Heart right ventricle (tissue), 16 donors: ENCODE measurements around the gene DYNC1H1. TPM values are rescaled to one million over a fixed set of nuclear protein-coding genes. Genes with fewer than 3 reads are reported as not detected.

ENCODE experiments used
- ATAC-seq, 8 donors: fragments of 200-7000 bp; cut with Tn5 transposase; one replicate each; pipeline ENCODE4 v1.9.1; 2020; ENCODE audit warnings: mild to moderate bottlenecking in 8 of 8, moderate library complexity in 8 of 8, moderate number of reproducible peaks in 1 of 8
- DNase-seq, 2 donors: peaks; one replicate each; pipeline ENCODE4 v3.0.0-alpha.2; 2020
- H3K27ac ChIP-seq, 10 donors: fragments of 200-600 bp; sonication (generic) in 2 of 10; one replicate each; pipeline versions ENCODE4 v1.5.0 to v1.8.0; 2020 to 2022; ENCODE audit warnings: mild to moderate bottlenecking in 3 of 10
- H3K27me3 ChIP-seq, 7 donors: fragments of 200-600 bp; one replicate each; pipeline ENCODE4 v1.8.0; 2021 to 2022; ENCODE audit warnings: mild to moderate bottlenecking in 2 of 7
- H3K36me3 ChIP-seq, 9 donors: fragments of 200-600 bp; sonication (generic) in 1 of 9; one replicate each; pipeline versions ENCODE4 v1.5.0 to v1.8.0; 2020 to 2022; ENCODE audit warnings: mild to moderate bottlenecking in 2 of 9
- H3K4me1 ChIP-seq, 9 donors: fragments of 200-600 bp; sonication (generic) in 1 of 9; one replicate each; pipeline versions ENCODE4 v1.5.0 to v1.8.0; 2020 to 2022; ENCODE audit warnings: mild to moderate bottlenecking in 4 of 9
- H3K4me3 ChIP-seq, 10 donors: fragments of 200-600 bp; sonication (generic) in 2 of 10; one replicate each; pipeline versions ENCODE4 v1.5.0 to v1.8.0; 2020 to 2022; ENCODE audit warnings: mild to moderate bottlenecking in 7 of 10, moderate library complexity in 2 of 10
- H3K9me3 ChIP-seq, 11 donors: fragments of 200-600 bp in 10 of 11; sonication (generic) in 2 of 11; one replicate each; pipeline versions ENCODE4 v1.5.0 to v1.8.0; 2013 to 2022; ENCODE audit warnings: mild to moderate bottlenecking in 2 of 11, control low read depth in 1 of 11, moderate library complexity in 1 of 11
- WGBS, 2 donors: extraction: QIAGEN DNeasy Blood & Tissue Kit; methylation state at CpG; one replicate each; pipeline ENCODE4 v1.1.7; 2013; ENCODE audit warnings: inconsistent platforms in 1 of 2; 5-methylcytosine and 5-hydroxymethylcytosine counted together
- intact Hi-C, 10 donors: fragments of 100-400 bp; cut with DNase I; formaldehyde crosslinking; loops; one replicate each; pipeline versions ENCODE4 v1.11.1 to v1.14.2; 2022
- polyA plus RNA-seq, 2 donors: library from polyadenylated mRNA; stranded (reverse); fragments of 200-250 nt; gene quantifications; one replicate each; pipeline ENCODE4 v1.2.3, GENCODE V29; 2013
- total RNA-seq, 10 donors: library from RNA; stranded (reverse); fragmentation: NEBNext Ultra II Directional in 3 of 10; extraction: Animal tissue kit (Norgen Biotek cat#: 25700) in 3 of 10; gene quantifications; one replicate each; pipeline versions ENCODE4 v1.2.1 to v1.2.4, GENCODE V29; 2021 to 2023
- TF ChIP-seq, protein P1 (sequence below), 9 donors: fragments of 200-600 bp; sonication (generic) in 2 of 9; IDR thresholded peaks; one replicate each; pipeline versions ENCODE4 v1.5.0 to v1.8.0; 2021 to 2022; ENCODE audit warnings: antibody characterized with exemption in 9 of 9, mild to moderate bottlenecking in 5 of 9, moderate library complexity in 1 of 9
- donor health status: Arrhythmogenic right ventricular cardiomyopathy.
- donor health status: ischemic (EF 13 %, LVEDD 7.1; RV severe dilation, severe dysfunction).
- donor health status: healthy with polysubstance abuse.
- donor health status: DM: no; HTN: yes; CAD: no.
- donor health status: DM: no; HTN: no; CAD: no.
- donor health status: ischemic (EF 25% LVEDD 6.9; RV normal size, moderate dysfunction).
- donor health status: ischemic (EF 25% LVEDD 5.7; RV mildly dilated, moderate dysfunction).
- donor health status: healthy.
- donor health status: DM: yes; HTN: yes; CAD: no.
- donor health status: Ischemic cardiomyopathy.
- donor health status: ischemic (EF 35%, LVEDD 5.7; RV mildly dilated, moderate dysfunction).
- donor health status: nonischemic (EF 11% LVEDD 7.7; RV severe dilation, severe dysfunction).
- donor health status: DM: yes; HTN: yes; CAD: no.
- donor health status: PGD.
- donor health status: ischemic (EF 29% LVEDD 5.4; RV normal size, mild dysfunction).
- donor health status: nonischemic (EF 23%, LVEDD 6.1; RV moderate dilation, normal function).

Gene DYNC1H1
- total and polyA plus RNA-seq, 12 donors = 173 to 777 (median 618) TPM

GRCh38 chr14:101958418-101959180 lies 5.8 kb upstream of the DYNC1H1 start:
- Histone ChIP-seq H3K36me3 (no peaks in the 10 kb centered on the region), H3K4me3 (no peak overlapping the region), H3K27me3 (no peaks in the 10 kb centered on the region), H3K9me3 (no peaks in the 10 kb centered on the region), H3K4me1 (peaks cover 6 to 27% (median 19%) of the 10 kb centered on the region in 9 donors), H3K27ac (no peak overlapping the region)
- 87 to 89% methylated on average over 11 of the region's 11 CpGs for WGBS, 2 donors
- intact Hi-C loops = loop anchor here in 2 of 10 donors (10.0 kb wide), 2 partner anchors 194 to 244 kb away; partner anchors contain the start of gene PPP2R5C (in 1 of the 2)
- TF ChIP-seq, protein P1, sequence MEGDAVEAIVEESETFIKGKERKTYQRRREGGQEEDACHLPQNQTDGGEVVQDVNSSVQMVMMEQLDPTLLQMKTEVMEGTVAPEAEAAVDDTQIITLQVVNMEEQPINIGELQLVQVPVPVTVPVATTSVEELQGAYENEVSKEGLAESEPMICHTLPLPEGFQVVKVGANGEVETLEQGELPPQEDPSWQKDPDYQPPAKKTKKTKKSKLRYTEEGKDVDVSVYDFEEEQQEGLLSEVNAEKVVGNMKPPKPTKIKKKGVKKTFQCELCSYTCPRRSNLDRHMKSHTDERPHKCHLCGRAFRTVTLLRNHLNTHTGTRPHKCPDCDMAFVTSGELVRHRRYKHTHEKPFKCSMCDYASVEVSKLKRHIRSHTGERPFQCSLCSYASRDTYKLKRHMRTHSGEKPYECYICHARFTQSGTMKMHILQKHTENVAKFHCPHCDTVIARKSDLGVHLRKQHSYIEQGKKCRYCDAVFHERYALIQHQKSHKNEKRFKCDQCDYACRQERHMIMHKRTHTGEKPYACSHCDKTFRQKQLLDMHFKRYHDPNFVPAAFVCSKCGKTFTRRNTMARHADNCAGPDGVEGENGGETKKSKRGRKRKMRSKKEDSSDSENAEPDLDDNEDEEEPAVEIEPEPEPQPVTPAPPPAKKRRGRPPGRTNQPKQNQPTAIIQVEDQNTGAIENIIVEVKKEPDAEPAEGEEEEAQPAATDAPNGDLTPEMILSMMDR (IDR thresholded peaks at IDR 0.05) = no peak
- ATAC-seq = no peak
- no peak for DNase-seq

GRCh38 chr14:101959277-101959676 lies 5.1 kb upstream of the DYNC1H1 start:
- no peaks in the 10 kb centered on the region for H3K9me3 ChIP-seq
- no peak for DNase-seq
- no peaks in the 10 kb centered on the region for H3K27me3 ChIP-seq
- WGBS, 2 donors = 90 to 94% methylated on average over 2 of the region's 2 CpGs
- H3K27ac ChIP-seq = no peak overlapping the region
- intact Hi-C loops = loop anchor here in 2 of 10 donors (10.0 kb wide), 2 partner anchors 194 to 244 kb away; partner anchors contain the start of gene PPP2R5C (in 1 of the 2)
- peaks cover 6 to 33% (median 25%) of the 10 kb centered on the region in 9 donors for H3K4me1 ChIP-seq
- H3K36me3 ChIP-seq = no peaks in the 10 kb centered on the region
- TF ChIP-seq, protein P1 (IDR thresholded peaks at IDR 0.05) = no peak
- no peak for ATAC-seq
- H3K4me3 ChIP-seq = no peak overlapping the region

GRCh38 chr14:101960225-101960624 lies 4.1 kb upstream of the DYNC1H1 start:
- TF ChIP-seq, protein P1 (IDR thresholded peaks at IDR 0.05) = peak in 6 of 9 donors; percentile 5 to 46 (median 32)
- Histone ChIP-seq H3K36me3 (no peaks in the 10 kb centered on the region), H3K27me3 (no peaks in the 10 kb centered on the region), H3K9me3 (no peaks in the 10 kb centered on the region), H3K4me1 (peaks cover 6 to 33% (median 25%) of the 10 kb centered on the region in 9 donors), H3K27ac (no peak overlapping the region), H3K4me3 (no peak overlapping the region)
- intact Hi-C loops = loop anchor here in 8 of 10 donors (2.0 to 10.0 kb wide), 10 partner anchors 127 to 357 kb away; partner anchors contain the start of genes ZNF839 (in 3 of the 8), HSP90AA1 (in 1 of the 8) and PPP2R5C (in 1 of the 8)
- DNase-seq (no peak), ATAC-seq (no peak)
- WGBS, 2 donors = 56 to 60% methylated on average over 13 of the region's 13 CpGs

- H3K4me3 ChIP-seq = no peak overlapping the region
- 33 to 37% methylated on average over 19 of the region's 19 CpGs for WGBS, 2 donors
- peaks cover 6 to 42% (median 32%) of the 10 kb centered on the region in 9 donors for H3K4me1 ChIP-seq
- H3K36me3 ChIP-seq = no peaks in the 10 kb centered on the region
- no peaks in the 10 kb centered on the region for H3K27me3 ChIP-seq
- DNase-seq (peak; percentile 71 to 74), ATAC-seq (peak in 2 of 8 donors; percentile 27 to 40)
- TF ChIP-seq, protein P1 (IDR thresholded peaks at IDR 0.05) = peak; percentile 74 to 92 (median 88)
- no peaks in the 10 kb centered on the region for H3K9me3 ChIP-seq
- intact Hi-C loops = loop anchor here in 8 of 10 donors (2.0 to 10.0 kb wide), 10 partner anchors 126 to 356 kb away; partner anchors contain the start of genes ZNF839 (in 3 of the 8), HSP90AA1 (in 1 of the 8) and PPP2R5C (in 1 of the 8)
- H3K27ac ChIP-seq = no peak overlapping the region
Measured at GRCh38 chr14:101961011-101961721, 3.2 kb upstream of the DYNC1H1 start.
